ENCODE measurements around the gene ANKRD65.

GRCh38 chr1:1419363-1419812 lies 1.7 kb downstream of the ANKRD65 start:
- TF ChIP-seq, protein P1, sequence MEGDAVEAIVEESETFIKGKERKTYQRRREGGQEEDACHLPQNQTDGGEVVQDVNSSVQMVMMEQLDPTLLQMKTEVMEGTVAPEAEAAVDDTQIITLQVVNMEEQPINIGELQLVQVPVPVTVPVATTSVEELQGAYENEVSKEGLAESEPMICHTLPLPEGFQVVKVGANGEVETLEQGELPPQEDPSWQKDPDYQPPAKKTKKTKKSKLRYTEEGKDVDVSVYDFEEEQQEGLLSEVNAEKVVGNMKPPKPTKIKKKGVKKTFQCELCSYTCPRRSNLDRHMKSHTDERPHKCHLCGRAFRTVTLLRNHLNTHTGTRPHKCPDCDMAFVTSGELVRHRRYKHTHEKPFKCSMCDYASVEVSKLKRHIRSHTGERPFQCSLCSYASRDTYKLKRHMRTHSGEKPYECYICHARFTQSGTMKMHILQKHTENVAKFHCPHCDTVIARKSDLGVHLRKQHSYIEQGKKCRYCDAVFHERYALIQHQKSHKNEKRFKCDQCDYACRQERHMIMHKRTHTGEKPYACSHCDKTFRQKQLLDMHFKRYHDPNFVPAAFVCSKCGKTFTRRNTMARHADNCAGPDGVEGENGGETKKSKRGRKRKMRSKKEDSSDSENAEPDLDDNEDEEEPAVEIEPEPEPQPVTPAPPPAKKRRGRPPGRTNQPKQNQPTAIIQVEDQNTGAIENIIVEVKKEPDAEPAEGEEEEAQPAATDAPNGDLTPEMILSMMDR (IDR thresholded peaks at IDR 0.05) = no peak
- TF ChIP-seq POLR2AphosphoS5 (IDR thresholded peaks at IDR 0.05) (no peak), POLR2A (IDR thresholded peaks at IDR 0.05) (no peak)
